GM21723 (cell line): ENCODE data around the gene PEX13.
"Not testable (repeated sequence)": the region's sequence is repeated elsewhere in the genome, so short reads cannot be mapped to it uniquely, and the experiment has no call there.

Experiments
- ATAC-seq: cut with Tn5 transposase; IDR thresholded peaks from one replicate; pipeline ENCODE4 v1.9.1; 2021; ENCODE audit warnings: mild to moderate bottlenecking, moderate library complexity; ENCODE audit not compliant: unreplicated experiment

The PEX13 gene, protein sequence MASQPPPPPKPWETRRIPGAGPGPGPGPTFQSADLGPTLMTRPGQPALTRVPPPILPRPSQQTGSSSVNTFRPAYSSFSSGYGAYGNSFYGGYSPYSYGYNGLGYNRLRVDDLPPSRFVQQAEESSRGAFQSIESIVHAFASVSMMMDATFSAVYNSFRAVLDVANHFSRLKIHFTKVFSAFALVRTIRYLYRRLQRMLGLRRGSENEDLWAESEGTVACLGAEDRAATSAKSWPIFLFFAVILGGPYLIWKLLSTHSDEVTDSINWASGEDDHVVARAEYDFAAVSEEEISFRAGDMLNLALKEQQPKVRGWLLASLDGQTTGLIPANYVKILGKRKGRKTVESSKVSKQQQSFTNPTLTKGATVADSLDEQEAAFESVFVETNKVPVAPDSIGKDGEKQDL

DNA sequence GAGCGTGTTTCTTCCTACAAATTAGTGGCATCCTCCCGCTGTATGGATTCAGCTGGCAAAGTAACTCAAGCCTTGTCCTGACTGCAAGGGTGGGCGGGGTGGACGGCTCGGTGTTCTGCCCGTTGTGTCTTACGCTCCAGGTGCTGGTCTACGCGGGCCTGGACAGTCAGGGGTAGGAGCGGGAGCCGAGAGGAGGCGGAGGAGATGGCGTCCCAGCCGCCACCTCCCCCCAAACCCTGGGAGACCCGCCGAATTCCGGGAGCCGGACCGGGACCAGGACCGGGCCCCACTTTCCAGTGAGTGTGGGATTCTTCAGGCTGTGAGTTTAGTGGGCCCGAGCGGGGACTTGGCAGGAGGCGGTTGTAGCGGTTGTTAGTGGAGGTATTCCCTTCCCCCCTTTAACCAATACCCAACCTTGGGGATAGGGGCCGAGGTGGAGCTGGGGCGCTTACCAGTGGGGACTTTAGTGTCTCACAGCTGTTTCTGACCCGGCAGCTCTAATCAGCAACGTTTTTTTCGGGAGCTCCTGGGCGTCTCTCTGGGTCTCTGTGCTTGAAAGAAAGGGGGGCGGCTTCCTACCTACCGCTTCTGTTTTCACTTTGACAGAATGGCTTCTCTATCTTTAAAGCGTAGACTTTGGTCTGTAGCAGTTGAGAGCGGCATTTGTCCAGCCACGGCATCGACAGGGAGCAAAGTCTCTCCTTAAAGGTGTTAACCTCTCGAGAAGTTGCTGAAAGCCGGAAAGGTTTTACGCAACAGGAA, at the start of gene PEX13, which contains the start of gene PUS10:
Gene PEX13, plus strand, starts transcription at position 165 of the 762 bp plus-strand sequence. Its CDS starts 40 bp downstream, at position 205.
Gene PUS10, minus strand, starts transcription at position 700 of the 762 bp plus-strand sequence. CDS start 6,365 bp downstream, outside the sequence.
- peak; percentile 89 for ATAC-seq

DNA sequence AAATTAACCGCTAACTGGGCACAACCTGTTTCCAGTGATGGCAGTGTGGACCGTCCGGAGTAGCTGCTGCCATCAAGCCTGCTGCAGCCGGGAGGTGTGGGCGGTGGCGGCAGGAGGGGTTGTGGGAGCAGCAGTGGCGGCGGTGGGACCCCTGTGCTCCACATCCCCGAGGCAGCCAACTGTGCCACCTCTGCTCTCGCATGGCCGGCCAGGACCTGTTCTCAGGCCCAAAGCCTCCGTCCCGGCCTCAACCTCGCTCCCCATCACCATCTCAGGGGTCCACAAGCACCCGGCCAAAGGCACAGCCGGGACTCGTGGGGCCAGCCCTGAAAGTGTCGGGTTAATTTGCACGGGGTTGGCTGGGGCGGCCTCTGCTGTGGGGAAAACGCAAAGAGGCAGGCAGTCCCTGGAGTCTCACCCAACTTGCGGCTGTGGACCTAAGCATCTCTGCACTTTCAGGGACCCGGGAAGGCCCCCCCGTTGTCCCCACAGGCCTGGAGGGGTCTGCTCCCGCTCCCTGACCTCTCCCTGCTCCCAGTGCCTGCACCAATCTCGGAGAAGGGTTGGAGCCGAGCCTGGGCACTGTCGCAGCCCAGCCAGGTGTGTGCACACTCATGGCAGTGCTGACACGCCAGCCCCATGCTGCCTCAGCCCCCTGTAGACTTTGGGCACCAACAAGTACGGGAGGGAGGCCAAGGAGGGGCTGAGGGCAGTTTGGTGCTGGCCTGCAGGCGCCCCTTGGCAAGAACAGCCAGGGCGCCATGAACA, 44.4 kb upstream of the PEX13 start:
- ATAC-seq: peak; percentile 2

DNA sequence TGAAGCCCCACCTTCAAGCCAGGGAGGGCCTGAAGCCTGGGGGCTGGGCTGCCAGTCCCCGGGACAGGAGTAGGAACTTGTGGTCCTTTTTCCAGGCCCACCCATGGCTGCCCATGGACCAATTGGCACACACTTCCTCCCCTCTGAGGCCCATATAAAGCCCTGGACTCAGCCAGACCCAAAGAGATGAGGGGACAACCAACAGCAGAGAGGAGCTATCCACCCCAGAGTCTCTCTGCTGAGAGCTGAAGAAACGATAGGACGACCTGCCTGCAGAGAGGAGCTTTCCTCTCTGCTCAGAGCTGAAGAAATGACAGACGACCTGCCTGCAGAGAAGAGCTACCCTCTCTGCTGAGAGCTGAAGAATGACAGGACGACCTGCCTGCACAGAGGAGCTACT, 43.8 kb upstream of the PEX13 start:
- no peak for ATAC-seq

DNA sequence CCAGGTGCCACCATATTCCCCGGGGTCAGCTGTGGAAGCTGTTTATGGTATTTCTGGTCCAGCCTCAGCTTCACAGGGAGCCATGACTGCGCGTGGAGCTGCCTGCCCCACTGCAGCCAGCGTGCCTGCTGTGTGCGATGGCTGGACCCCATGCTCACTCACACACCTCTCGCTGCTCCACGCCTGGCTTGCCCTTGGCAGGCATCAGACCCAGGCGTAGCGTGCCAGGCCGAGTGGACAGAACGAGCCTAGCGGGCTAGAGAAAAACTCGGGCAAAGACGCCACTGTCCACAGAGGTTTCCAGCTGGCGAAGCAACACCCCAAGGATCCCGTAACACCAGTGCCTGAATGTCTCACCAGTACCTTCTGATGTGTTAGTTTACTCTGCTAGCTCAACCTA, 42.9 kb upstream of the PEX13 start:
- no peak for ATAC-seq

DNA sequence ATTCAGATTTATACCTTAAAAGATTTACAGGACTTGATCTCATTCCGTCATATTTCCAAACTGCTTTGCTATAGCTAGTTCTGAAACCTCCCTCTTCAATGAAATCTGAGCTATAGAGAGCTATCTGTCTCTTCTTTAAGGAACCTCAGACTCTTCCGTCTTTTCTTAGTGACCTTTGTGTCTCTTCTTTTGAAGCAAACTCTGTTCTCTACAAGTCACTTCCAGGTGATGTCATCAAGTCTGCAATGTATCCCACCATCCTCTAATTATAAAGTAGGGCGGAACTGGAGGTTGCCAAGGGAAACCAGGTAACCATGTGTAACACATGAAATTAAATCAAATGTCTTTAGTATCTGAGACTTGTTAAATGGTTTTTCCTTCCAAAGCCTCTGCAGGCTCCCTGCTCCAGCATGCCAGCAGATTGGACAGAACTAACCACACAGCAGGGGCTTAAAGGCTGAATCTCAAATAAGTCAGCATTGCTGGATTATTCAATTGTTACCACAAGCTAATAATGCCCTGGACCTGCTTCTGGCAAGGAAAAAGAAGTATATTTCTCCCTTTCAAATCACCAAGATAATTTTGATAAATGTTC, 41.2 kb upstream of the PEX13 start:
- ATAC-seq: no peak

DNA sequence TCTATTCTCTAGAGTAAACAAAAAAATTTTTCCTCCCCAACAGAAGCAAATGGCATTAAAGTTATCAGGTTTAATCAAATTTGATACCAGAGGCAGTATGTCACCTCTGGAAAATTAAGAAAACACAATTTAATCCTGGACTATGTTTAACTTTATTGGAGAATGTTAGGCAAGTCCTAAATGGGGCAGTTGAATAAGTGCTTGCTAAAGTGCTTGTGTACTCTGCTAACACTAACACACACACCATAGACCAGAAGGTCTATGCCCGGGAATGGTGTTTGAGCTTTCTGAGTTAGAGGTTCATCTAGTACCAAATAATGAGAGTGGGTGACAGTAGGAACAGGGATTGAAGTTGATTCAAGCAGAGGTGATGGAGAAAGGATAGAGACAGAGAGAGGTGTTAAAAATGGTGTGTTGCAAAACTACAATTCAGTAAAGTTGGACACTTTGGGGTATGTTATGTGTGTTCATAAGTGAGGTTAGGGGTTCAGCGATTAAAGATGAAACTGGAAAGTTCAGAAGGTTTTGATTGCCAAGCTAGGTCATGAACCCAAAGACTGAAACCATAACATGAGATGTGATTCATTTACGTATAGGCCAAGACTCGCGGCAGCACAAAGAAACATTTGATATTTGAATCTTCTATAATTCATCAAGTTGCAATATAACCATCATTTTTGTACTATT, 40.5 kb upstream of the PEX13 start:
- ATAC-seq: no peak

DNA sequence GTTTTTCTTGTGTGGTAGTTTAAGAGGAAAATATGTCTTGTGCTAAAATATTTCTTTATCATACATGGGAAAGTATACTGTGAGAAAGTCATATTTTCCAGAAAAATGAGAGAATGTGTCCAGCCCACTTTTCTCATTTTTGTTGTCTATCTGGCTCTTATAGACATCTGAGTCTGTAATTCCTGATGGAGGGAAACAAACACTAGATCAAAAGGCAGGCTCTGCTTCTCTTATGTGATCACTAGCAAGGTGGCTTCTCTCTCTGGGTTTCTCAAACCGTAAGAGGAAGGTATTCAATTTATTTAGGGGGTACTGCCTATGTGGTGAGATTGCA, 40.0 kb upstream of the PEX13 start:
- no peak for ATAC-seq

DNA sequence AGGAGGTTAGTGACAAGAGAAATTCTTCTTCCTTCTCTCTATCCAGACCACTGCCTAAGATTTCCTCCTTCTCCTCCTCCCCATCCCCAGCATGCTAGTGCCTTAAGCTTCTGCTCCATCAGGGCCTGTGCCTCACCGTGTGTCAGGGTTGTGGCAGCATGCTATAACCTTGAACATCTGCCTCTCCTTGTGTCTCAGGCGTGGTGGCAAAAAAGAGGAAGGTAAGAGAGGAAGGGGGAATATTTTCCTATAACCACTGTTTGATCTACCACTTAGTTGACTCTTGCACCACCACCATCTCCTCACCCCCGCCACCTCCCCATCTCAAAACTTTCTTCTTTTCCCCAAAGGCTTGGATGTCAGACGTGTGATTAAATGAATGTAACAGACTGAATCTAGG, 38.3 kb upstream of the PEX13 start:
- ATAC-seq: no peak

DNA sequence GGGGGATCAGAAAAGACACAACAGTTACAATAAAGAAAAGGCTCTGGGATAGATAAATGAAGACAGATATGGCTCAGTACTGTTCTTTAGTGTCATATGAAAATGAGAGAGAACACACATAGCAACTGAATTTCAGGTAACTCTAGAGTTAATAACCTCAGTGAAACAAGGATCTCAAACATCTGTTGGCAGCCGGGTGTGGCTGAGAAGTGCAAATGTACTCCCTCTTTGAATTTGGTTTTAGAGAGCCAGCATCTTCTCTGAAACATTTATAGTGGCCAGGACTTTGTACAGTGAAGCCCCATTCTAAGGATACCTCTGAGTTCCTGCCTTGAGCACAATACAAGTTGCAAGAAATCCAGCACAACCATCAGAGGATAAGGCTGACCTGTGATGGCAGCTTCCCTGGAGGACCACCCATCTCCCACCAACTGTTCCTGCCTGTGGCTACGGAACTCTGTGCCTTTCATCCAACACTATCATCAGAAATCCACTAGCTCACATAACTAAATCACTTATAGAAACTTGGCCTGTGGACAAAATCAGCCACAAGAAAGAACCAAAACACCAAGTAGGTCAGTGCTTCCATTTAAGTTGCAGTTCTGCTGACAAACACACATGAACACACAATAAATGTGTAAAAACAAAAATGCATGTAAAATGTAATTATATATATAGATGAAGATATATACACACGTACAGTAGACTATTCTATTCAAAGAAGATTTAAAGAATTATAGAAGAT, 37.3 kb upstream of the PEX13 start:
- peak; percentile 64 for ATAC-seq

DNA sequence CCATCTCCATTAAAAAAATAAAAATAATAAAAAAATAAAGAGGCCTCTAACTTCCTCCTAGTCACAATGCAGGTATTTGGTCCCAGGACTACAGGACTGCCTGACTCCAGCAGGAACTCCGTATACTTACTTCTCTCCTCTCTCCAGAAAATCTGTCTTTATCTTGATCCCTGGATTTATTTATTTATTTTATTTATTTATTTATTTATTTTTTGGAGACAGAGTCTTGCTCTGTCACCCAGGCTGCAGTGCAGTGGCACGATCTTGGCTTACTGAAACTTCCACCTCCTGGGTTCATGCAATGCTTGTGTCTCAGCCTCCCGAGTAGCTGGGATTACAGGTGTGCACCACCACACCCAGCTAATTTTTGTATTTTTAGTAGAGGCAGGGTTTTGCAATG, 35.5 kb upstream of the PEX13 start:
- ATAC-seq: not testable (repeated sequence)

DNA sequence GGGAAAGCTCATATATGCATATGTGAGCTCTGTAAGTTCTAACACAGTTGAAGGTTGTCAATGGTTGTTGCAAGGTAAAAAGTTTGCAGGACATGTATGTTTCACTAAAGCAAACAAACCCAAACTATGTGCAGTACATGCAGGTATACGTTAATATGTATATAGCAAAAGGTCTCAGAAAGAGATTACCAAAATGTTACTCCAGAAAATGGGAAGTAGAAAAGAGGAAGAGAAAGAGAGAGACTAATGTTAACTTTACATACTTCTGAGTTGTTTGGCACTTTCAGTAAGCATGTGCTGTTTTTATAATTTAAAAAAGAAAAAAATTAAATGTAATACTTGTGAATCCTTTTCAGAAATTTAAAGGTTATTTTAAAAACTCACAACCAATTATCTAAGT, 32.8 kb upstream of the PEX13 start:
- ATAC-seq: peak; percentile 50

DNA sequence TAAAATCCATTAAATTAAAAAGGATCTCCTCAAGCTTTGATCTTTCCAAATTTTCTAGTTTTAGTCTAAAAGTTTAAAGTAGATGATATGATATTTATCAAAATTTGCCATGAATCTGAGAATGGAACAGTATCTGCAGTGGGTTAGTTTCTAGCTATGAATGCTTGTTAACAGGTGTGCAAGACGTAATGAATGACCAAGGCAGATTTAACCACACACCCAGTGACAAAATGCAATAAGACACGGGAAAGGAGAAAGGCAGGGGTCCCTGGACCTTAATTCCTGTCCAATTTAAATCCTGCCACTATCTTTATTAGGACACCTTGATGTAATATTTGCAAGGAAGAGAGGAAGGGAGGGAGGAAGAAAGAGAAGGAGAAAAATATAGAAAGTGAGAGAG, 30.5 kb upstream of the PEX13 start:
- no peak for ATAC-seq

DNA sequence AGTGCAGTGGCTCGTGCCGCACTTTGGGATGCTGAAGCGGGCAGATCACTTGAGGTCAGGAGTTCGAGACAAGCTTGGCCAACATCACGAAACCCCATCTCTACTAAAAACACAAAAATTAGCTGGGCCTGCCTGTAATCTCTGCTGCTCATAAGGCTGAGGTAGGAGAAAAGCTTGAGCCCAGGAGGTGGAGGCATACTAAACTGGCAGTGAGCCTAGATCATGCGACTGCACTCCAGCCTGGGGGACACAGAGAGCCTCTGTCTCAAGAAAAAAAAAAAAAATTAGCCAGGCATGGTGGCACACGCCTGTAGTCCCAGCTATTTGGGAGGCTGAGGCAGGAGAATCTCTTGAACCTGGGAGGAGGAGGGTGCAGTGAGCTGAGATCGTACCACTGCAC, 29.9 kb upstream of the PEX13 start:
- ATAC-seq: not testable (repeated sequence)

DNA sequence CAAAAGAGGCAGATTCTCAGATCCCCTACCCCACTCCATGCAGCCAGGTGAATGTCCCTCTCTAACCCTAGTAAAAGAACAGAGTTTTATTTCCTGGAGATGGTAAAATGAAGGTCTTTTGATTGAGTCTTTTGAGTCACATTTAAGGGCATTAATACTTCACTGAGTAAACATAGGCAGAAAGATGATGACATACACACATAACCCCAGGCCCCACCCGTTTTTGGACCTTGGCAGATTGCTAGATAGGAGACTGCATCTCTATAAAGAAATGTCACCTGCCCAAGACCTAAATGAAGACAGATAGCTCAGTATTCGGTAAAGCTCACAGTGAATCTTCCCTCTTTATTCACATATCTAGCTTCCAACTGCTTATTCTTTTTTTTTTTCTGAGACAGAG, 28.3 kb upstream of the PEX13 start:
- ATAC-seq: no peak

DNA sequence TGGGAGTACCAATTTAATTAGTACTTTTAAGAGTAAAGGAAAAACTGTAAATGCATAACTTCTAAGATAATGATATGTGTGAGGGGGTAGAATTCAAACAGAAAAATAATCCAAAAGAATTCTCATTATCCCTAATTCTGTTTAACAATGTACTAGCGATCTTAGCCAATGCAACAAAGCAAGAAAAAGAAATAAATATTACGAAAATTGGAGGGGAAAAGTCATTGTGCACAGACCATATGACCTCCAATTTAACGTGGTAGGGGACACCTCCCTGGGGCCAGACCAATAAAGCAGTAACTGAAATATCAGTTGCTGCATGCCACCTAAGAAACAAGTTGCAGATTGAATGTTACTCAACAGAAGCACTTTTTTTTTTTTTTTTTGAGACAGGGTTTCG, 25.9 kb upstream of the PEX13 start:
- no peak for ATAC-seq

DNA sequence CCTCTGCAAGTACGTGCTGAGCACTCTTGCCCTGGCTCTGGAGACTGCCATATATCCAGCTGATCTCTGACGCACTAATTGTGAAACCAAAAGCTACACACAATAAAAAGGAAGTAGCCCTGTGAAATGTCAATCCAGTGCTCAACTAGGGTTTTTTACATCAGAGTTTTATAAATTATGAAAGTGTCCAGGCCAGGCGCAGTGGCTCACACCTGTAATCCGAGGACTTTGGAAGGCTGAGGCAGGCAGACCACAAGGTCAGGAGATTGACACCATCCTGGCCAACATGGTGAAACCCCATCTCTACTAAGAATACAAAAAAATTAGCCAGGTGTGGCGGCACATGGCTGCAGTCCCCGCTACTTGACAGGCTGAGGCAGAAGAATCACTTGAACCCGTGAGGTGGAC, 24.5 kb upstream of the PEX13 start:
- ATAC-seq: peak; percentile 99

DNA sequence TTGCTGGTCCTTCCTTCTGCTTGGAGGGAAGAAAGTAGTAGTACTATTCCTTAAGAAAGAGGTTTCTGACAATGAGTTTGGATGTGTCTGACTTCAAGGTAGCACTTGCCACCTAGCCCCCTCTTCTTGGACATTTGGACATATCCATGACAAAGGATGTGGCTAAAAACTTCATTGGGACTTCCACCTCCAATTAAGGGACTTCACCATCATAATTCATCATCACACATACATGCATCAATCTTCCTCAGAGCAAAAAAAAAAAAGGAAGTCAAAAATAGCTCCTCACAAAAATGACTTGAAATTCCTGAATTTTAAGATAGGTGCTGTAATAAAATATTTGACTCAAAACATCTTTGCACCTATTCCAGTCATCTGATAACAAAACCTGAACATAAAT, 23.4 kb upstream of the PEX13 start:
- ATAC-seq: no peak

DNA sequence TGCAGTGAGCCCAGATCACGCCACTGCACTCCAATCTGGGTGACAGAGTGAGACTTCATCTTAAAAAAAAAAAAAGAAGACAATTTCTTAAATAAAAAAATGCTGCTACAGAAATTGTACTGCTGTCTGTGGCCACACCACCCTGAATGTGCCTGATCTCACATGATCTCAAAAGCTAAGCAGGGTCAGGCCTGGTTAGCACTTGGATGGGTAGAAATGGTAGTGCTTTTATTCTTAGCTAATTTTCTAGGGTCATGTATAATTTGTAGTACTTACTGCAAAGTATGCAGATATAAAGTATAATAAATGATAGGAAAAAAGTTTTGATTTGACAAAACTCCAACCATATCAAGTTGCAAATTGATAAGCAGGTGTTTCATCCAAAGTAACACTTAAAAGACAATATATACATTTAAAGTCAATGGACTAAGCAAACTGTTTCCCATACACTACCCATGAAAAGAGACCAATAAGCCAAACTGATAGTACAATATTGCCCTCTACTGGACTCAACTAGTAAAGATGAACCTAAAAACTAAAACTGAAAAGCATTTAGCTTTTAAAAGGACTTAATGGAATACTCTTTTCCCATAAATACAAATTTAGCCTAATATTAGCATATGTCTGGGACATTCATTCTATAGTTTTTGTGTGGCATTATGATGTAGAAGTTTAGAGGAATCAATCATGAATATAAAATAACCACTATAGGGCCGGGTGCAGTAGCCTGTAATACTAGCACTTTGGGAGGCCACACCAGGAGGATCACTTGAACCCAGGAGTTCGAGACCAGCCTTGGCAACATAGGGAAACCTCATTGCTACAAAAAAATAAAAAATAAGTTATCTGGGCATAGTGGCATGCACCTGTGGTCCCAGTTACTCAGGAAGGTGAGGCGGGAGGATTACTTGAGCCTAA, 18.6 kb upstream of the PEX13 start:
- no peak for ATAC-seq

DNA sequence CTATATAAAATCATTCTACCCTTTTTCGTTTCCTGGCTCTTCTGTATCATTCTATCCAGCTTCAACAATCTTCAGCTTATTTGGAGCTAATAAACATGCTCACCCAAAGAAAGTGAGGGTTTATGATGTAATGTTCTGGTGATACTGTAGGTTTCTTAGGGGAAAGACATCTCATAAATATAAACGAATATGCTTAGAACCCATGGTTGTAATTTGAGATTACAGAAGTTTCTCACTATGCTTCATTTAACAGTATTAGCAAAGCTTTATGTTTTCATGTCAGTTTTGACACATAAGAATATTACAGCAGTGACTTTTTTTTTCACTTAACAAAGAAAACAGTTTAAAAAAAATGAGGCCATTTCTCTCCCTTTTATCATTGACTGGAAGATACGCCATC, 11.8 kb upstream of the PEX13 start:
- no peak for ATAC-seq
